Measurements from ENCODE around the gene ECSCR.
"Not testable (repeated sequence)": the region's sequence is repeated elsewhere in the genome, so short reads cannot be mapped to it uniquely, and the experiment has no call there.

The ECSCR gene

GRCh38 chr5:139443831-139444453 lies 18.6 kb downstream of the ECSCR start:
- no peak for DNase-seq

- not testable (repeated sequence) for DNase-seq
Measured at GRCh38 chr5:139440416-139440815, 22.1 kb downstream of the ECSCR start.

- peak; percentile 96 for DNase-seq
Measured at GRCh38 chr5:139439013-139439903, 23.3 kb downstream of the ECSCR start, which contains the start of gene DNAJC18. Gene DNAJC18 (minus strand): TSS chr5:139439525. CDS start chr5:139439445, 80 bp downstream.

DNA sequence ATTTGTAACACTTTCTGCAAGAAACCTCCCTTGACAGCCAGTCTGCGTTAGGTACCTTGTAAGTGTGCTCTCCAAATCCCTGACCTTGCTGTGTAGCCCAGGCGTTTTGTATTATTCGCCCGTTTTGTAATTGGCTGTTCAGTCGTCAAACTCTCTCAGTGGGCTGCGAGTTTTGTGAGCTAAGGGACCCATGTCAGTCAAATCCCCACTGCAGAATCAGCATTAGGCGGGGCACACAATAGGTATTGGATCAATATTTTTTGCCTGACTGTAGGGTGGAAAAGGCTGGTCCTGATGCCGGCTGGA lies 23.9 kb downstream of the ECSCR start:
- DNase-seq, result no peak

- no peak for DNase-seq
Measured at GRCh38 chr5:139435676-139436075, 26.9 kb downstream of the ECSCR start.

DNA sequence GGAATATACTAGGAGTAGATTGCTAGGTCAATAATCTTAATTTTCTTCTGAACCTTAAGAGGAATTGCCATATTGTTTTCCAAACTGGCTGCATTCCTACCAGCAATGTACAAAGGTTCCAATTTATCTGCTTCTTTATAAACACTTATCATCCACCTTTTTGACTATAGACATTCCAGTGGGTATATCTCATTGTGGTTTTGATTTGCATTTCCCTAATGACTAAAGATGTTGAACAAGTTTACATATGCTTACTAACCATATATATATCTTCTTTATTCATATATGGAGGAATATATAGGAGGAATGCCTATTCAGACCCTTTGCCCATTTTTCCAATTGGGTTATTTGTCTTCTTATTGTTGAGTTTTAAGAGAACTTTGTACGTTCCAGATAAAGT lies 30.8 kb downstream of the ECSCR start:
- no peak for DNase-seq

DNA sequence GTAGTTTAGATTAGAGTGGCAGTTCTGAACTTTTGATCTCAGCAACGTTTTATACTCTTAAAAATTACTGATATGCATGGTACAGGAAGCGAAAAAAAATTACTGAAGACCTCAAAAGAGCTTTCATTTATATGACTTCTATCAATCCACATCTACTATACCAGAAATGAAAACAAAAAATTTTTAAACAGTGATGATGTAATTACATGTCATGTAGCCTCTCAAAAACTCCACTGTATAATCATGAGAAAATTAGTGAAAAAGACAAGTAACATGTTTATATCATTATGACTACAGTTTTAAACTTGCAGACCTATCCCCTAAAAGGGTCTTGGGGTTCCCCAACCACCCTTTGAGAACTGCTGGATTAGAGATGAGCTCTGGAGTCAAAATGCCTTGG lies 32.5 kb downstream of the ECSCR start:
- DNase-seq, result no peak

- no peak for DNase-seq
Measured at GRCh38 chr5:139426203-139426885, 36.2 kb downstream of the ECSCR start.

DNA sequence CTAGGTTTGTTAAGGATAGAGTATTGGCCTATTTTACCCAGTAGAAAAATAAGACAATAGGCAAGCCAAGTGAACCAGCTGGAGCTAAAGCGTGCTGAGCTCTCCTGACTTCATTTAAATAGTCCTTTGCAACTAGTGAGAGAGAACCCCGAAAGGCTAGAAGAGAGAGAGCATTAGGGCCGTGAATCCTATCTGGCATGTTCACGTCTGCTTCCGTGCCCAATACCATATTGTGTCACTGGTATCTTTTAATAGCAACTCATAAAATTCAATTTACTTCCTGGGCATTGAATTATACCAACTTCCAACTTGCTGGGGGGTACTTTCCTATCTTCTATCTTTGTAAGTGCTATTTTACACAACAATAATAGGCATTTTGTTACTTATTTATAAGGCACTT lies 37.0 kb downstream of the ECSCR start:
- DNase-seq, result no peak

DNA sequence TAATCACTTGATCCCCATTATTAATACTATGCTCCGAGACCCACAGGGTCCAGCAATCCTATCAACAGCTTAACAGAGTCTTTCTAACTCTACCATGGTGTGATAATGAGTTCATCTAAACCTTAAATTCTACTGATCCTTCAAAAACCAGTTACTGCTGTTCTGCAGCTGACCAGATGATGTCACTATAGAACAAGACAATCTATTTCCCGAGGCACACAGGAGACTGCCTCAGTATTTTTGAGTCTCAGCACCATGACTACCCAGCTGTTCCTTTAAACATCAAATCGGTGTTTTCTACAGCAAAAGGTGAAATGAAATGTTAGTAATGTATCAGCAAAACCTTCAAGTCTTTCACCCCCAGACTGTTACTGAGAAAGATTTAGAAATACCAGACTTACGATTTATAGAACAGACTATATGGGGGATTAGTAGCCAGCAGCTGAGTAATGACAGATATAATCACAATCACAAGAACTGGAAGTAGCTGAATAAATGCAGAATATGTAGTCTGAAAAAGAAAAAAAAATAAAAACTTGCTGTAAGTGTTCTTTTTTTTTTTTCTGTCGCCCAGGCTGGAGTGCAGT lies 40.1 kb downstream of the ECSCR start:
- DNase-seq, result peak; percentile 59

GRCh38 chr5:139419226-139420192 lies 43.0 kb downstream of the ECSCR start:
- DNase-seq, result no peak

DNA sequence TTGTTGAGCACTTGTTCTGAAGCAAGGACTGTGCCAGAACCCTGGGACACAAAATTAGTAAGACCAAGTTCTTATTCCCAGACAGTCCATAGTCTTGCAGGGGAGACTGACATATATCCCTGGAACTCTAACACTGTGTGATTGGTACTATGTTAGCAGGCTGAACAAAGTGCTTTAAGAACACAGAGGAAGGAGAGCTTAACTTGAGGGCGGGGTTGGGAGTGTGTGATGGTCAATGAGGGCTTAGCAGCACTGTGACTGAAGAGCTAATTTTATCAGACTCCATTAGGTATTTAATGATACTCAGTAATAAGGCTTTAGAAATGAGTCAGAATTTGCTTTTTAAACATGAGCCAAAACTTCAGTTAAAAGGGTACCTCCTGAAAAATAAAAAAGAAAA lies 43.8 kb downstream of the ECSCR start:
- DNase-seq, result no peak

GRCh38 chr5:139417214-139417613 lies 45.3 kb downstream of the ECSCR start:
- no peak for DNase-seq

DNA sequence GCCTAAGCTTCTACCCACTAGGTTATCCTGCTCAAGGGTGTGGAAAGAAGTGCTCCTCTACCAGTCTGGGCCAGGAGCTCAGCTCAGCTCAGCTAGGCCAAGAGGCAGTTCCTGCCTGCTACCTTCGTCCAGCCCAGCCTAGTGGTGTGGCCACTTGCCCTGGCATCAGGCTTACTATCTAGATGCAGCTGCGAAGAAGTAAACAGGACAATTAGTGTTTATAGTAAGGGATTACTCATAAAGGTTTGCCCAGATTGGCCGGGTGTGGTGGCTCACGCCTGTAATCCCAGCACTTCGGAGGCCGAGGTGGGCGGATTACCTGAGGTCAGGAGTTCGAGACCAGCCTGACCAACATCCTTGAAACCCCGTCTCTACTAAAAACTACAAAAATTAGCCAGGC lies 45.9 kb downstream of the ECSCR start:
- DNase-seq, result no peak

GRCh38 chr5:139415869-139416268 lies 46.7 kb downstream of the ECSCR start:
- DNase-seq, result no peak

- DNase-seq, result peak; percentile 66
Measured at GRCh38 chr5:139415221-139415861, 47.2 kb downstream of the ECSCR start.

DNA sequence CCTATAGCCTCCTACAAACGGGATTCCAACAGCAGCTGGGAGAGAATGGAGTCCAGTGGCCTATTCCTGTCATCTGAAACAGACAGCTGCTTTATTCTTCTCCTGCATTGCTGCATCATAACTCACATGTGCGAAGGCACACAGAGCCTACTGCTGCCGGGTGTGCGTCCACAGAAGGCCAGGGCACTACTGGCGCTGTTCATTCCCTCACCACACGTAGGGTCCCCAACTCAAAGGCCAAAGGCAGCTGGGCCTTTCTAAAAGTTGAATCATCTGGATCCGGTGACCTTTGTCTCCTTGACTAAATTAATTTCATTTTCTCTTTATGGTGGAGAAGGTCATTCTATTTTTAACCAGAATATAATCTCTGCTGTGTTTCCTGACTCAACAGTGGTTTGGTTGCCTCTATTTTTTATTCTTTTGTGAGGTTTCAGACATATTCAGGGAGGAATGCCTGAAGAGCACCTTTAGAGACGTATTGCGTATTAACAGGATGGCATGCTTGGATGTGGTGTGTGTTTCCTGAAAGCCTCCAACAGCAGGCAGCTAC lies 47.9 kb downstream of the ECSCR start:
- no peak for DNase-seq

DNA sequence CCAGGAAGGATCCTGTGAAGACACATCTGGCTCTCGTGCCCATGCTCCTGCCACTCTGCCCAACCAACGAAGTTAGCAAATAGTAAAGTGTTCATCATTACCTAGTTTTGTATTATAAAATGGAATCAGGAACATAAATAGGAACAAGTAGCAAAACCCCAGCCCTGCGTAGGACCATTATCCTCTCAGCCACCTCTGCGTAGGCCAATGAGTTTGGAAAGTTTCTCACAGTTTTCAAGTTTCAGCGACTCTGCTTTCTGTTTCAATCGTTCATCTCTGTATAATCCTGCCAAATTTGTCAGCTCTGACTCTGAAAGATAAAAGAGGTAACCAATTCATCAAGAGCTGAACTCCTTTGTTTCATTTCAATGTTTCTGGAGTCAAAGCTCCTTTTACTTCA lies 48.6 kb downstream of the ECSCR start:
- peak; percentile 52 for DNase-seq

DNA sequence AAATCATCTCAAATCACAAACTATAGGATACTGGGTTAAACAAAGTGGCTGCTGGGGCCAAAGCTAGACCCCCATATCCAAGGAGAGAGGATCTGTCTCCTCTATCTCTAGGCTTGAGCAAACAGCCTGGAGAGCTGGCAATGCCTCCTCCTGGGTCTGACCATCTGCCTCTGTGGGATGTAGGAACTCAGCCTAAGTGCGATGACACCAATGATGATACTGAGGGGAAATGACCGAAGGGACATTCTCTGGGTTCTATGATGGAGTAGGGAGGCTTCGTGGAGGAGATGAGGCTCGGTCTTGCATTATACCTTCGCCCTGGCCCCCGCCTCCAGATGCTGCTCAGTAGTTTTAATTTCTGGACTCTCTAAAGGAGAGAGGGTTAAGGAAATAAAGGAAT lies 49.4 kb downstream of the ECSCR start:
- no peak for DNase-seq

DNA sequence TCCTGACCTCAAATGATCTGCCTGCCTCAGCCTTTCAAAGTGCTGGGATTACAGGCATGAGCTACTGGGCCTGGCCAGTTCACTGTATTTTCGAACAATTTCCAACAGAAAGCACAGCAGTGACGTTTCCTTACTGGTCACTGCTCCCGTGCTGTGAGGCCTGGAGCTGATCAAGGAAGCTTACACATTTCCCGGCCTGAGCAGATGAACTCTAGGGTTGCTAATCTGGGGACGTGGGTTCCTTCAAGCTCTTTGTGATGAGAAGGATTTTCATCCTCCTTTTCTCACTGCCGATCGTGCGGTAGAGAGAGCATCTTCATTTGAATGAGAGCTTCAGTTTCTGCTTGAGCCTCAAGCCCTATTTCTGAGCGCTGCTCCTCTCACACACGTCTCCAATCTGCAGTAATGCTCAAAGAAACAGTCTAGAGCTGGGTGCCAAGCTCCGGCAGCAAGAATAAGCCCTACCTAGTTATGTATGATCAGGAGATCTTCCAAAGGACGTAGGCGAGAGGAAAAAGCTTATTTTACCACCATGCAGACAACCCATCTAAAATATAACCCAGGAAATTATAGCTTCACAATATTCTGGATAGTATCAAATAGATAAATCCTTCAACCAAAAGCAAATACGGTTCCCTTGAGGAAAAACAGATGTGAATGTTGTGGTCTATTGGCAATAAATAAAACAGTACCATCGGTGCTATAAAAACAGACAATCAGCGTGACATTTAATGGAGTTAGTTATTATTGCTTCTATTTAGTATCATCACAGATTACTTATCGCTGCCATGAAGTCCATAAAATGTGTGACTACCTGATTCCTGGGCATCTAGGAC lies 51.3 kb downstream of the ECSCR start:
- no peak for DNase-seq

All from activated CD4-positive, alpha-beta T cell treated with anti-CD3 and anti-CD28 coated beads for 48 hours (primary cell).